Kidney epithelial cell (primary cell): Measurements from ENCODE around the gene SMARCA2. TPM values are rescaled to one million over a fixed set of nuclear protein-coding genes. Genes with fewer than 3 reads are reported as not detected.

Experiments used
- DNase-seq: peaks from one replicate; pipeline ENCODE4 v3.0.0-alpha.2; 2010; ENCODE audit warnings: low read depth
- H3K27me3 ChIP-seq: 2 replicates; pipeline ENCODE4 v1.6.0; 2011; ENCODE audit warnings: low read length; ENCODE audit not compliant: control insufficient read depth, insufficient read depth
- H3K36me3 ChIP-seq: 2 replicates; pipeline ENCODE4 v1.5.1; 2011; ENCODE audit warnings: low read length; ENCODE audit not compliant: control insufficient read depth, insufficient read depth
- H3K4me3 ChIP-seq: 2 replicates; pipeline ENCODE4 v1.5.1; 2011; ENCODE audit warnings: low read depth, mild to moderate bottlenecking, control low read depth, low read length
- total RNA-seq: library from RNA; depleted of rRNA; stranded (reverse); fragments of >200 nt; gene quantifications from 2 replicates; pipeline ENCODE4 v1.2.3, GENCODE V29; 2015
- TF ChIP-seq, protein P1 (sequence below): IDR thresholded peaks from 2 replicates; pipeline ENCODE4 v1.5.1; 2011; ENCODE audit warnings: mild to moderate bottlenecking, moderate library complexity, low read length, control low read depth, inconsistent platforms; ENCODE audit not compliant: insufficient read depth, poor library complexity, severe bottlenecking

Gene SMARCA2
- total RNA-seq, 1 donor from 2014 or later: 34.3 TPM

DNA sequence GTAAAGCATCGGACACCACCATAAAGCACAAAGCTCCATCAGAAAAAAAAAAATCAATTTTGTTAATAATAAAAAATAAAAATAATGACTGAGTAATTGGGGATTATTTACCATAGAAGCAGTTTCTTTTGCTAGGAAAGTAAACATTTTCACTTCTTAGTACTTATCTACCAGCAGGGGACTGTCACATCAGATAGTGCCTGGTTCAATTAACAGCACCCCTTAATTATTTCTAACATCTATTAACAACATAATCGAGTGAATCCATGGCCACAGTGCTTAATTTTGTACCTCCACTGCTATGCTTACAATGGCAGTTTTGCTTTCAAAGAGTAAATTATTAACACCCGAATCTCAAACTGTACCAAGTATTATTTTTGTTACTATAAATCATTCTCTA is 221.7 kb downstream of the SMARCA2 start:
- no peaks in the 10 kb centered on the region for H3K36me3 ChIP-seq
- no peak overlapping the region for H3K4me3 ChIP-seq
- no peak for DNase-seq
- TF ChIP-seq, protein P1, sequence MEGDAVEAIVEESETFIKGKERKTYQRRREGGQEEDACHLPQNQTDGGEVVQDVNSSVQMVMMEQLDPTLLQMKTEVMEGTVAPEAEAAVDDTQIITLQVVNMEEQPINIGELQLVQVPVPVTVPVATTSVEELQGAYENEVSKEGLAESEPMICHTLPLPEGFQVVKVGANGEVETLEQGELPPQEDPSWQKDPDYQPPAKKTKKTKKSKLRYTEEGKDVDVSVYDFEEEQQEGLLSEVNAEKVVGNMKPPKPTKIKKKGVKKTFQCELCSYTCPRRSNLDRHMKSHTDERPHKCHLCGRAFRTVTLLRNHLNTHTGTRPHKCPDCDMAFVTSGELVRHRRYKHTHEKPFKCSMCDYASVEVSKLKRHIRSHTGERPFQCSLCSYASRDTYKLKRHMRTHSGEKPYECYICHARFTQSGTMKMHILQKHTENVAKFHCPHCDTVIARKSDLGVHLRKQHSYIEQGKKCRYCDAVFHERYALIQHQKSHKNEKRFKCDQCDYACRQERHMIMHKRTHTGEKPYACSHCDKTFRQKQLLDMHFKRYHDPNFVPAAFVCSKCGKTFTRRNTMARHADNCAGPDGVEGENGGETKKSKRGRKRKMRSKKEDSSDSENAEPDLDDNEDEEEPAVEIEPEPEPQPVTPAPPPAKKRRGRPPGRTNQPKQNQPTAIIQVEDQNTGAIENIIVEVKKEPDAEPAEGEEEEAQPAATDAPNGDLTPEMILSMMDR: no peak
- H3K27me3 ChIP-seq: no peaks in the 10 kb centered on the region

GRCh38 chr9:2241461-2241835 is 226.3 kb downstream of the SMARCA2 start:
- Histone ChIP-seq H3K4me3 (peak overlapping the region; percentile 26), H3K27me3 (no peaks in the 10 kb centered on the region), H3K36me3 (no peaks in the 10 kb centered on the region)
- no peak for DNase-seq
- TF ChIP-seq, protein P1: peak; percentile 34

GRCh38 chr9:2241836-2242741 is 226.9 kb downstream of the SMARCA2 start:
- TF ChIP-seq, protein P1: no peak
- Histone ChIP-seq H3K4me3 (peak overlapping the region; percentile 36), H3K36me3 (no peaks in the 10 kb centered on the region), H3K27me3 (no peaks in the 10 kb centered on the region)
- DNase-seq: no peak

DNA sequence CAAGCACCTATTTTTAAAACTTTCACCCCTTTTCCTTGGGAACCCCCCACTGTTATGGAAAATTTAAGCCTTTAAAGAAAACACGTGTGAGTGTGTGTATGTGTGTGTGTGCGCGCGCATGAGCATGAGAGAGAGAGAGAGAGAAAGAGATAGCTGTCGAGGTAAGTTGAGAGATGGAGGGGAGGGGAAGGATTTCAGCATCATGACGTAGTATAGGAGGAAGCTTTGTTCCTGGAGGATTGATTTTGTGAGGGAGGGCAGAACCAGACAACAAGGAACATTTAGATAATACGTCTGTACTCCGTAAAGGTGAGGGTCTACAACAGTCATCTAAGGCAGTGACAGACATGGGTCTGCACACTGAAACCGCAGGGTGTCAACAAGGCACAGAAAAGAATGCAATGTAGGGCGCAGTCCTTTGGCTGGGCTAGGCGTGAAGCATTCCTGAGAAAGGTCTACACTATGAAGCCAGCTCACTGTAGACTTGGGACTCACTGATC is 227.7 kb downstream of the SMARCA2 start:
- Histone ChIP-seq H3K4me3 (no peak overlapping the region), H3K27me3 (no peaks in the 10 kb centered on the region), H3K36me3 (no peaks in the 10 kb centered on the region)
- TF ChIP-seq, protein P1: no peak
- DNase-seq: no peak
